Measurements from ENCODE around the gene SP9.
A peak's percentile ranks its signal among the peaks of the same experiment; 100 is the strongest.

Gene SP9

DNA sequence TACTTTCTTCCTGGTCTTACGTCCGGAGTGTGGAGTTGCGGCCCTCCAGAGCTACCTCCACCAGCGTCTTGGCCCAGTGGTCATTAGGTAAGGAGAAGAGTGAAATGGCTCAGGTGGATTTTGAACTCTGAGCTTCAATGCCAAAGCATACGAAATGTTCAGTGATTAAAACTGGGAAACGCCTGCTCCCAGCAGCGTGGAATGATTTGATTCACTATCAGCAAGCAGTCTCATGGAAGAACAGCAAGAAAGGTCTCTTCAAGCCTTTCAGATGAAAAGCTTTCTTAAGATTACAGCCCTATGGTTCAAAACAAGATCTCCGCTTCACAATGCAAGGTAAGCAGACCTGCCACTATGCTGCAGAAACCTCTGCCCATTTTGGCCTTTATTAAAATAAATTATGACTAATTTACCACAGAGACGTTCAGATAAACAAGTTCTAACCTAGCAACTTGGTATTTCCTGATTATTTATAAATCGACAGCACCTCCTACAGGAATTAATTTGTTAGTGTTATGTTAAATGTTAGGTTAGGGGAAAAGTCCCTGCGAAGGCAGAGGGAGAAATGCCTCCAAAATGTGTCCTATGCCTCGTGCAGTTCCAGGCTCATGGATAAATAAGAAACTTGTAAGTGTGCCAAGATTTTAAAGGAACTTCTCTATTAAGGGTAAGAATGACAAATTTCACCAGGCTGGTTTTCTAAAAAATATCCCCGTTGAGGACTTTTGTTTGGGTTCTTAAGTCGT is 10.1 kb downstream of the SP9 start:
- H3K79me2 ChIP-seq (ENCODE audit: insufficient read depth, low read length), result no peaks in the 10 kb centered on the region
- no peak overlapping the region for H3K4me3 ChIP-seq (ENCODE audit: low read depth, low read length, poor library complexity, severe bottlenecking)
- H3F3A ChIP-seq (ENCODE audit: insufficient read depth, low read length), result no peaks in the 10 kb centered on the region
- H3K27ac ChIP-seq (ENCODE audit: low read depth, low read length, poor library complexity, severe bottlenecking), result no peak overlapping the region
- H3K27me3 ChIP-seq (ENCODE audit: insufficient read depth, low read length), result peaks cover 4% of the 10 kb centered on the region; the same call in 1 of the 2 replicates
- H3K9me3 ChIP-seq (ENCODE audit: low read length), result no peaks in the 10 kb centered on the region
- no peaks in the 10 kb centered on the region for H3K9me2 ChIP-seq (ENCODE audit: low read depth, low read length)
- no peak overlapping the region for H2AFZ ChIP-seq (ENCODE audit: low read length)
- H3K36me3 ChIP-seq (ENCODE audit: insufficient read depth, low read length), result peaks cover 9% of the 10 kb centered on the region; the same call in 1 of the 2 replicates
- no peak overlapping the region for H3K9ac ChIP-seq (ENCODE audit: low read length)
- H4K20me1 ChIP-seq (ENCODE audit: insufficient read depth, low read length), result no peaks in the 10 kb centered on the region
- H3K4me2 ChIP-seq (ENCODE audit: low read length), result no peak overlapping the region
- TF ChIP-seq, protein P1, sequence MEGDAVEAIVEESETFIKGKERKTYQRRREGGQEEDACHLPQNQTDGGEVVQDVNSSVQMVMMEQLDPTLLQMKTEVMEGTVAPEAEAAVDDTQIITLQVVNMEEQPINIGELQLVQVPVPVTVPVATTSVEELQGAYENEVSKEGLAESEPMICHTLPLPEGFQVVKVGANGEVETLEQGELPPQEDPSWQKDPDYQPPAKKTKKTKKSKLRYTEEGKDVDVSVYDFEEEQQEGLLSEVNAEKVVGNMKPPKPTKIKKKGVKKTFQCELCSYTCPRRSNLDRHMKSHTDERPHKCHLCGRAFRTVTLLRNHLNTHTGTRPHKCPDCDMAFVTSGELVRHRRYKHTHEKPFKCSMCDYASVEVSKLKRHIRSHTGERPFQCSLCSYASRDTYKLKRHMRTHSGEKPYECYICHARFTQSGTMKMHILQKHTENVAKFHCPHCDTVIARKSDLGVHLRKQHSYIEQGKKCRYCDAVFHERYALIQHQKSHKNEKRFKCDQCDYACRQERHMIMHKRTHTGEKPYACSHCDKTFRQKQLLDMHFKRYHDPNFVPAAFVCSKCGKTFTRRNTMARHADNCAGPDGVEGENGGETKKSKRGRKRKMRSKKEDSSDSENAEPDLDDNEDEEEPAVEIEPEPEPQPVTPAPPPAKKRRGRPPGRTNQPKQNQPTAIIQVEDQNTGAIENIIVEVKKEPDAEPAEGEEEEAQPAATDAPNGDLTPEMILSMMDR (IDR thresholded peaks at IDR 0.05; ENCODE audit: low read length), result peak; percentile 53
- no peak for TF ChIP-seq EZH2 (IDR thresholded peaks at IDR 0.05; ENCODE audit: borderline replicate concordance, low read length)
- peaks cover 39% of the 10 kb centered on the region for H3K4me1 ChIP-seq (ENCODE audit: insufficient read depth, low read length, severe bottlenecking)

DNA sequence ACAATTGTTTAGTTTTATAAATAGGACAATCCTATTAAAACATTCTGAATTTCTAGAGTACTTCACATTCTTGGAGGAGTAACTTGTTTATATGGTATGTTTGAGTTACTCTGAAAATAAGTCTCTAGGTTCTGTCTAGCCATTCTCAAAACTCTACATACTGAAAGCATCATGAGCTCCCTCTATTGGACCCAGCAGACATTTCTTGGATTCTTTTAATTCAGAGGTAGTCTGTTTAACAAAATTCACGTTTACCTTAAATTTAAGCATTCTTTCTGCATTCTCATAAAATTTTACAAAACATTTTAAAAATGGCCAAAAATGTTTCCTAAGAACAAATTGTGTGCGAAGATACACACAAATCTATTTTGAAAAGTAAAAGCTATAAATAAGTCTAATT is 15.3 kb downstream of the SP9 start:
- Histone ChIP-seq H3K36me3 (ENCODE audit: insufficient read depth, low read length) (peaks cover 9% of the 10 kb centered on the region; the same call in 1 of the 2 replicates), H3K4me3 (ENCODE audit: low read depth, low read length, poor library complexity, severe bottlenecking) (no peak overlapping the region)
- TF ChIP-seq, protein P1 (IDR thresholded peaks at IDR 0.05; ENCODE audit: low read length), result peak; percentile 59
- TF ChIP-seq EZH2 (IDR thresholded peaks at IDR 0.05; ENCODE audit: borderline replicate concordance, low read length), result no peak

DNA sequence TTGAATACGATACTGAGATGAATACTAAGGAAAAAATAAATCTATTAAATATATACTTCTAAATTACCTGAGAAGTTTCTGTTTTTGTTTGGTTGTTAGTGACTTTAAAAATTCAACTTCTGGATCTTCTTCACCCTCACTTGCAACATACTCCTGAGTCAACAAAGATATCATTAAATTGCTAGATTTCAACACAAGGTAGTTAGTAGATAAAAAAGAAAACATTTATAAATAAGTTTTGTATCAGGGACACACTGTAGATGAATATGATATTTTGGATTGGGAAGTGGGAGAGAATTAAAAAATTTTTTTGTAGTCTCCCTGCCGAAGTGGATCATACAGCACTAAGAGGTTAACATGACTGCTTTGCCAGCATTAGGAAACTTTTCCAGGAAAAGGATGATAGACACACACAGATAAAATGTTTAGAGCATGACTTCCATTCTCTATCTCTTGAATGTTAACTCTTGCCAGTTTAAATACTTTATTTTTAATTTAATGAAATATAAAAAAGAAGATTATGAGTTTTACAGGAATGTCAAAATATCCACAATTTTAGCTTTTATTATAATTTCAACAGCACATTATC is 15.9 kb downstream of the SP9 start:
- Histone ChIP-seq H3K36me3 (ENCODE audit: insufficient read depth, low read length) (peaks cover 9% of the 10 kb centered on the region; the same call in 1 of the 2 replicates), H3K27ac (ENCODE audit: low read depth, low read length, poor library complexity, severe bottlenecking) (no peak overlapping the region), H4K20me1 (ENCODE audit: insufficient read depth, low read length) (no peaks in the 10 kb centered on the region), H2AFZ (ENCODE audit: low read length) (no peak overlapping the region), H3K79me2 (ENCODE audit: insufficient read depth, low read length) (no peaks in the 10 kb centered on the region), H3K9me3 (ENCODE audit: low read length) (no peaks in the 10 kb centered on the region), H3K4me1 (ENCODE audit: insufficient read depth, low read length, severe bottlenecking) (peaks cover 4% of the 10 kb centered on the region), H3F3A (ENCODE audit: insufficient read depth, low read length) (no peaks in the 10 kb centered on the region), H3K9me2 (ENCODE audit: low read depth, low read length) (no peaks in the 10 kb centered on the region), H3K4me3 (ENCODE audit: low read depth, low read length, poor library complexity, severe bottlenecking) (no peak overlapping the region), H3K4me2 (ENCODE audit: low read length) (no peak overlapping the region), H3K9ac (ENCODE audit: low read length) (no peak overlapping the region), H3K27me3 (ENCODE audit: insufficient read depth, low read length) (no peaks in the 10 kb centered on the region)
- TF ChIP-seq, protein P1 (IDR thresholded peaks at IDR 0.05; ENCODE audit: low read length), result no peak
- no peak for TF ChIP-seq EZH2 (IDR thresholded peaks at IDR 0.05; ENCODE audit: borderline replicate concordance, low read length)

More for the DNA sequence above, 15.3 kb downstream of the SP9 start:
- H3K9me2 ChIP-seq (ENCODE audit: low read depth, low read length), result no peaks in the 10 kb centered on the region
- no peaks in the 10 kb centered on the region for H3F3A ChIP-seq (ENCODE audit: insufficient read depth, low read length)
- H3K9ac ChIP-seq (ENCODE audit: low read length), result no peak overlapping the region
- H3K79me2 ChIP-seq (ENCODE audit: insufficient read depth, low read length), result no peaks in the 10 kb centered on the region
- H3K4me2 ChIP-seq (ENCODE audit: low read length), result no peak overlapping the region
- H2AFZ ChIP-seq (ENCODE audit: low read length), result no peak overlapping the region
- peaks cover 4% of the 10 kb centered on the region for H3K4me1 ChIP-seq (ENCODE audit: insufficient read depth, low read length, severe bottlenecking)
- H3K27me3 ChIP-seq (ENCODE audit: insufficient read depth, low read length), result no peaks in the 10 kb centered on the region
- no peak overlapping the region for H3K27ac ChIP-seq (ENCODE audit: low read depth, low read length, poor library complexity, severe bottlenecking)
- H4K20me1 ChIP-seq (ENCODE audit: insufficient read depth, low read length), result no peaks in the 10 kb centered on the region
- H3K9me3 ChIP-seq (ENCODE audit: low read length), result no peaks in the 10 kb centered on the region
